Endothelial cell (in vitro differentiated cells): ENCODE results near the gene ING4. TPM values are rescaled to one million over a fixed set of nuclear protein-coding genes. Genes with fewer than 3 reads are reported as not detected.

Source experiments
- DNase-seq: peaks from one replicate; pipeline ENCODE4 v3.0.0; 2021; ENCODE audit warnings: low spot score
- H3K27ac Mint-ChIP-seq: one replicate; pipeline ENCODE4 v1.8.0; 2021; ENCODE audit warnings: mixed read lengths, inconsistent platforms; ENCODE audit not compliant: unreplicated experiment
- H3K27me3 Mint-ChIP-seq: one replicate; pipeline ENCODE4 v1.8.0; 2021; ENCODE audit warnings: mild to moderate bottlenecking, moderate library complexity, mixed read lengths, inconsistent platforms; ENCODE audit not compliant: unreplicated experiment
- H3K36me3 Mint-ChIP-seq: one replicate; pipeline ENCODE4 v1.8.0; 2021; ENCODE audit warnings: mild to moderate bottlenecking, low read depth, mixed read lengths, inconsistent platforms; ENCODE audit not compliant: unreplicated experiment
- H3K4me1 Mint-ChIP-seq: one replicate; pipeline ENCODE4 v1.8.0; 2021; ENCODE audit warnings: mild to moderate bottlenecking, mixed read lengths, inconsistent platforms; ENCODE audit not compliant: unreplicated experiment
- H3K4me3 Mint-ChIP-seq: one replicate; pipeline ENCODE4 v1.8.0; 2021; ENCODE audit warnings: mild to moderate bottlenecking, mixed read lengths, inconsistent platforms; ENCODE audit not compliant: unreplicated experiment
- H3K9me3 Mint-ChIP-seq: one replicate; pipeline ENCODE4 v1.8.0; 2021; ENCODE audit warnings: mixed read lengths, inconsistent platforms; ENCODE audit not compliant: unreplicated experiment
- CTCF ChIP-seq: fragments of 200-600 bp; sonication (generic); IDR thresholded peaks from one replicate; pipeline ENCODE4 v1.5.0; 2021; ENCODE audit warnings: antibody characterized with exemption; ENCODE audit not compliant: unreplicated experiment
- total RNA-seq: library from RNA; stranded (reverse); fragmentation: NEBNext Ultra II Directional; extraction: Animal tissue kit (Norgen Biotek cat#: 25700); gene quantifications from one replicate; pipeline ENCODE4 v1.2.1, GENCODE V29; 2021; ENCODE audit not compliant: unreplicated experiment

ING4 gene
- total RNA-seq, 1 donor from 2014 or later = 41.3 TPM

GRCh38 chr12:6639151-6639801, 23.6 kb downstream of the ING4 start:
- TF ChIP-seq CTCF = no peak
- peaks cover 8% of the 10 kb centered on the region for H3K27me3 Mint-ChIP-seq
- H3K4me3 Mint-ChIP-seq = peak overlapping the region; percentile 60
- peaks cover 75% of the 10 kb centered on the region for H3K4me1 Mint-ChIP-seq
- peak overlapping the region; percentile 91 for H3K27ac Mint-ChIP-seq
- peaks cover 19% of the 10 kb centered on the region for H3K36me3 Mint-ChIP-seq
- no peak for DNase-seq
- H3K9me3 Mint-ChIP-seq = no peaks in the 10 kb centered on the region

GRCh38 chr12:6638305-6638704, 24.6 kb downstream of the ING4 start:
- H3K4me1 Mint-ChIP-seq = peaks cover 68% of the 10 kb centered on the region
- H3K4me3 Mint-ChIP-seq = peak overlapping the region; percentile 39
- H3K9me3 Mint-ChIP-seq = no peaks in the 10 kb centered on the region
- no peak for DNase-seq
- peaks cover 19% of the 10 kb centered on the region for H3K36me3 Mint-ChIP-seq
- peak overlapping the region; percentile 81 for H3K27ac Mint-ChIP-seq
- peaks cover 6% of the 10 kb centered on the region for H3K27me3 Mint-ChIP-seq
- TF ChIP-seq CTCF = no peak

GRCh38 chr12:6635856-6636531, 26.9 kb downstream of the ING4 start, which contains the start of gene LPAR5:
TSS of gene LPAR5 (minus strand) at chr12:6635959. CDS start at chr12:6621248, 14,711 bp downstream.
- no peaks in the 10 kb centered on the region for H3K9me3 Mint-ChIP-seq
- no peak for TF ChIP-seq CTCF
- peaks cover 69% of the 10 kb centered on the region for H3K4me1 Mint-ChIP-seq
- H3K27me3 Mint-ChIP-seq = peaks cover 4% of the 10 kb centered on the region
- H3K36me3 Mint-ChIP-seq = peaks cover 5% of the 10 kb centered on the region
- H3K27ac Mint-ChIP-seq = no peak within 1 kb of the TSS
- H3K4me3 Mint-ChIP-seq = no peak within 1 kb of the TSS
- no peak for DNase-seq

- Mint-ChIP-seq H3K9me3 (no peaks in the 10 kb centered on the region), H3K36me3 (no peaks in the 10 kb centered on the region), H3K27ac (no peak overlapping the region), H3K4me1 (peaks cover 69% of the 10 kb centered on the region), H3K27me3 (peaks cover 4% of the 10 kb centered on the region), H3K4me3 (no peak overlapping the region)
- DNase-seq = no peak
- TF ChIP-seq CTCF = no peak
These were observed 27.5 kb downstream of the ING4 start for GRCh38 chr12:6635375-6635855.
